GM21619 (cell line): Measurements from ENCODE around the gene TMEM131L.
"Not testable (repeated sequence)": the region's sequence is repeated elsewhere in the genome, so short reads cannot be mapped to it uniquely, and the experiment has no call there.

ENCODE experiments used
- ATAC-seq: cut with Tn5 transposase; IDR thresholded peaks from one replicate; pipeline ENCODE4 v1.9.1; 2021; ENCODE audit not compliant: unreplicated experiment

Gene TMEM131L

DNA sequence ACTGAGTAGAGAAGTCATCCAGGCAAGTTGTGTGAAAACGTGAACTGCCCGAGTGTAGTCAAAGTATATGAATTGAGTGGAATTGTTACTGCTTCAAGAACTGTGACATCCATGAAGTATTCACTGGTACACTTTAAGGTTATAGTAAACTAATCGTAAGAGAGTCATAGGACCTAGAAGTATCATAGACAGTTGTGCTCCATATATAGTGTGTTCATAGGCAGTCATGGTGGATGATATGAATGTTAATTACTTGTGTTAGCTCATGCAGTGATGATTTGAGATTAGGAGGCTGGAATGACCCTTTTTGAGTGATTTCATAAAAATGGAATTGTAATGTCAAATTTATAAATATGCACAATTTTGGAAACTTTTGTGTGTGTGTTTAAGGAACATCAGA is 136.6 kb downstream of the TMEM131L start:
- ATAC-seq: no peak

DNA sequence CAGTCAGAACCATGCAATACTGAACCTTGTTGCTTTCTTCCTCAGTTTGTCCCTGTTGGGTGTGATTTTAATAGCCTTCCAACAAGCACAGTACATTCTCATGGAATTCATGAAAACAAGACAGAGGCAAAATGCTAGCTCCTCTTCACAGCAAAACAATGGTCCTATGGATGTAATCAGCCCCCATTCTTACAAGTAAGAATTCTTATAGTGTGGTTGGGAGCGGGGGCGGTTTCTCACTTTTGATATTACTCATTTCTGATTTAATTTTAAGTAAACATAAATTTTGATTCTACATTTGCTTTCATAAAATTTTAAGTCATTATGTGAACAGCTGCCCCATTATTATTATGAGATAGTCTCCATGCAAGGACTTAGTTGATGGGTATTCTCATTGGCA is 137.1 kb downstream of the TMEM131L start:
- ATAC-seq: no peak

DNA sequence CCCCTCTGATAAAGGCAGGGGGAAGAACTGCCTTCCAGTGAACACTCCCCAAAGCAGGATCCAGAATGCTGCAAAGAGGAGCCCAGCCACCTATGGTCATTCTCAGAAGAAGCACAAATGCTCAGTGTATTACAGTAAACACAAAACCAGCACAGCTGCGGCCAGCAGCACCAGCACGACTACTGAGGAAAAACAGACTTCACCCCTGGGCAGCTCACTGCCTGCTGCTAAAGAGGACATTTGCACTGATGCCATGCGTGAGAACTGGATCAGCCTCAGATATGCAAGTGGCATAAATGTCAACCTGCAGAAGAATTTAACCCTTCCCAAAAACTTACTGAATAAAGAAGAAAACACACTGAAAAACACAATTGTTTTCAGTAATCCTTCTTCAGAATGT is 137.7 kb downstream of the TMEM131L start:
- ATAC-seq: no peak

DNA sequence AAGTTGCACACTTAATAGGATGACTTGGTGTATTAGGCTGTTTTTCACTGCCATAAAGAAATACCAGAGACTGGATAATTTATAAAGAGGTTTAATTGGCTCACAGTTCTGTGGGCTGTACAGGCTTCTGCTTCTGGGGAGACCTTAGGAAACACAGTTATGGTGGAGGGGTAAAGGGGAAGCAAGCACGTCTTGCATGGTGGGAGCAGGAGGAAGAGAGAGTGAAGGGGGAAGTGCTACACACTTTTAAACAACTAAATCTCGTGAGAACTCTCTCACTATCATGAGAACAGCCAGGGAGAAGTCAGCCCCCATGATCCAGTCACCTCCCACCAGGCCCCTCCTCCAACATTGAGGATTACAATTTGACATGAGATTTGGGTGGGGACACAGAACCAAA is 142.9 kb downstream of the TMEM131L start:
- ATAC-seq: not testable (repeated sequence)

DNA sequence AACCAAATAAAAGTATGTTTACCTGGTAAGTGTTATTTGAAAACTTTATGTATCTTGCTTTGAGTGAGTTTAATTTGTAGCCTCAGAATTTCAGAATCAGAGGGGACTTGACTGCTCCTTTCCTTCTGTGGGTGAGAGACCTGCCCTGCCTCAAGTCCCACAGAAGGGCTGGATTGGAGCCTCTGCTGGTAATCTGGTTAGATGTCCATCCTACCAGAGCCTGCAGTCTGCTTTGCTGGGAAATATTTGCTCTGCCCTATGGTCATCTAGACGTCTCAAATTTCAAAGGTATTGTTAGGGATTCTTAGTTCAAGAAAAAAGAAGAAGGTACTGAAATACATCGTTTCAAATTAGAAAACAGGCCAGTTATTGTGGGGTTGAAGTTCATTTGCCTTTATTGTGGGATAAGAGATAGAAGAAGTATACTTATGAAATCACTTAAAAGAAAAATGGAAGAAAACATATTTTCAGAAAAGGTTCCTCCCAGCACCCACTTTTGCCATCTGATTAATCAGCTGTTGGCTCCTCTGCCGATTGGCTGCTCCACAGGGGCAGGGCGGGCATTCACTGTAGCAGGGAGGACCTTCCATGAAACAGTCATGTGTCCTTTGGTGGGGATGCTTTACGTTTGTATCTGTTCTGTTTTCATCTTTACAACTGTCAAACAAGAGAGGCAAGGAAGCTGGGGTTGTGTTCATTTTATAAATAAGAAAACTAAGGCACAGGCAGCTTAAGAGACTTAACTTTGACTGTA is 144.6 kb downstream of the TMEM131L start:
- ATAC-seq: no peak

DNA sequence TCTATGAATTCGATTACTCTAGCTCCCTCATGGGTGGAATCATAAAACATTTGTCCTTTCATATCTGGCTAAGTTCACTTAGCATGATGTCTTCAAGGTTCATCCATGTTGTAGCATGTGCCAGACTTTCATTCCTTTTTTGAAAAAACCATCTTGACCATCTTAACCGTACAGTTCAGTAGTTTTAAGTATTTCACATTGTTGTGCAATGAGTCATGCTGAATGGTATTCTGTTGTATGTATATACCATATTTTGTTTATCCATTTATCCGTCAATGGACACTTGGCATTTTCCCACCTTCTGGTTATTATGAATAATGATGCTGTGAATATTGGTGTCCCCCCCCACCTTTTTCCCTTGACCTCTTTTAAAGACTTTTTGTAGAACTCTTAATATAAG is 145.5 kb downstream of the TMEM131L start:
- ATAC-seq: no peak

DNA sequence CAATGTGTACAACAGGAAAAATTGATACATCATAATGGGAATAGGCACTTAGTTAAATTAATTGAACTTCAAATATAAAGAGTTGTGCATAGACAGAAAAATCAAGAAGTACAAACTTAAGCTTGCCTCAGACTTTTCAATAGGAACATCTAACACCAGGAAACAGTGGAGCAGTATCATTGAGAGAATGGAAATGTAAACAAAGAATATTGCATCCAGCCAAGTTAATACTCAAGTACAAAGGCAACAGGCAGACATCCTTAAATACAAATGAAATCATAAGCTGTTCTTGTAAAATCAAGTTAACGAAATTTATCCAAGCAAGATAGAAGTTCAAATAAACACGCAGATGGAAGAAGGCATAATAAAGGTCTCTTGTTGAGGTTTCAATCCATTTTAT is 146.7 kb downstream of the TMEM131L start:
- ATAC-seq: no peak

DNA sequence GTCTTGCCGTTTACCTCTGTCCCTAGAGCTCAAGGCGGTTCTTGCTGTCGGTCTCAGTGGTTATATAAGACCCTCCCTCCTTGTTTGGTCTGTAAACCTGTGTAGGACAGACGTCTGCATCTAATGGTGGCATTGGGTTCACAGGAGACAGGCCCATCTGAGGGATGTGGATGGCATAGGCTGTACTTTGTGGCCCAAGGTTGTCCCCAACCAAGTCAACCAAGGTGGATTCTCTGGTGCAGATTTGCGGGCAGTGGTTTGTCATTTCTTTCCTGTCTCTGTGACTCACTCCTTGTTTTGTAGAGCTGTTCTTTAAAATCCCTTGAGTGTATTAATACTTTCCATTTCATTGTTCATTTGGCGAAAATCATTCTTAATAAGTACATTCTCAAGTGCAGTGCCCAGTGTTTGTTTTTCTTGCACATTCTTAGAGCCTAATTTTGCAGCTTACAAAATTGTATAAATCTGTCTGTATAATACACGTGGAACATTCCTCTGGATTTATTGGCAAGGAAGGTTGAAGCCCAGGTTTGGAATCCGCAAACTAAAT is 149.9 kb downstream of the TMEM131L start:
- no peak for ATAC-seq

DNA sequence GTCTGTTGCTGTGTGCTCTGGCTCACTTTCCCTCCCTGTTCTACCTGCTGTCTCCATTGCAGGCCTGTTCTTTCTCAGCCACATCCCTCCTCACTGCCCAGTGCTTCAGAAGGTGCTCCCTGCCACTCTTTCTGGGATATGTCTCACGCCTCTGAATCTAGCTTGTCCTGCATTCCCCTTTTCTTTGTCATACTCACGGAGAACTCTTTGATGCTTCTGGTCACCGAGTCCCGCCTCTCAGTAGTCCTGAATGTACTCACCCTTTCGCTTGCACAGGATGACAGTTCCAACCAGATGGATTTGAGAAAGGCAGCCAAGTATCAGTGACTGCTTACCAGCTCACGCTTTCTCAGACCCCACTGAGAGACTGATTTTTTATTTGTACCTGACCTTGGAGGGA is 152.7 kb downstream of the TMEM131L start:
- no peak for ATAC-seq

DNA sequence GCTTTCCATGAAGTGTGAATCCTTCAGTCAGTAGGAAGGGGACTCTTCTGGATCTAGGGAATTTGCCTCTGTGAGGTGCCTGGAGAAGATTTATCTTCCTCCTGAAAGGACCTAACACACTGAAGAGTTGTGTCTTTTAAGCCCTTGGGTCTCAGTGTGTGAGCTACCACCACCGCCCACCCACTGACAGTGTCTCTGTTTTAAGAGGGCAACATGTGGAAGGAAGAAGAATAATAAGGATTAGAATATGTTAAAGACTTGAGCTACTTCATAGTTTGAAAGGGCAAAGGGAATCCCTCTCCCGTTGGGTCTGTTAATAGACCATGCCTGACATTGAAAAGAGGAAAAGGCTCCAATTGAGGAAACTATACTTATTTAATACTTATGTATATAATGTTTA is 153.7 kb downstream of the TMEM131L start:
- ATAC-seq: no peak

DNA sequence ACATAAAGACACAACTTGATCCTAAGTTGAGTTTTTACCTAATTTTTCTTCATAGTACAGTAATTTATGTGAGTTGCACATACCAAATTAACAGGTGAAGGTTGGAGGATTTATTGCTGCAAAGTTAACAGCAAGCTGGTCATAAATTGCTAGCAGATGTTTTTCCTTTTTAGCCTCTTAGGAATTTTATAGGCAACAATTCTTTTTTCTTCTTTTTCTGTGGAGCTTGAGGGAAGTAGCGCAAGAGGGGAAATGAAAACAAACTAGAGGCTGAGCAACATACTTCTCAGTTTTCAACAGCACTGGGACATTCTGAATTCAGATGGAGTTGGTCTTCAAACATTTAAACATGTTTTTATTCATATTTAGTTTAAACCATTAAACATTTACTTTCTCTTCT is 154.2 kb downstream of the TMEM131L start:
- ATAC-seq: no peak

DNA sequence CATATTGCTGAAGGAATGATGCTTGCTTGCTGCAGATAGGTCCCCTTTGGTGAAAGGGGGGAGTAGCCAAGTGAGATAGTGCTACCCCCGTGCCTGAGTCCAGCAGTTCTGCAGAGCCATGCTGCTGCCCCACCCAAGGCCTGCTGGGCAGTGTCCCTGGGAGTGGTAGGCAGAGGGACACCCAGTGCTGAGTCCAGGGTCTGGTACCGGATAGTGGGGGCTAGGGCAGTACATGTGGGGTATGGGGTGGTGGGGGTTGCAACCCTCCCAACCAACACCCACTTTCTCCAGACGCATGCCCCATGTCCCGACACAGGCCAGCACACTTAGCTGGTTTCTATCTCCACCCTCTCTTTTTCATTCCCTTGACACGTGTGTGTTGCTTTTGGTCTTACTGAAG is 155.9 kb downstream of the TMEM131L start:
- ATAC-seq: no peak

DNA sequence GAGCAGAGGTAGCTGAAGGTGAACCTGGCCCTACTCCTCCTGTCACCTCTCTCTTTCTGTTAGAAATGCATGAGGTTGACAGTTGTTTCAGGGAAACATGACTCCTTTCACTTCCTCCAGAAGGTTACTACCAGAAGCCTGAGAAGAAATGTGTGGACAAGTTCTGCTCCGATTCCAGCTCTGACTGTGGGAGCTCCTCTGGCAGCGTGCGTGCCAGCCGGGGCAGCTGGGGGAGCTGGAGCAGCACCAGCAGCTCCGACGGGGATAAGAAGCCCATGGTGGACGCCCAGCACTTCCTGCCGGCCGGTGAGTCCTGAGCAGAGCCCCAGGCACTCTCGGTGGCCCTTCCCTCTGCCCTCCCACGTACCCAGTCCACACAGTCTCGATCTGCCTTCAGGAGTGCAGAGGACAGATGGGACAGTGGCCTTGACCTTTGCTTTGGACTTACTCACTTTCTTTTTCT is 156.6 kb downstream of the TMEM131L start:
- ATAC-seq: no peak

DNA sequence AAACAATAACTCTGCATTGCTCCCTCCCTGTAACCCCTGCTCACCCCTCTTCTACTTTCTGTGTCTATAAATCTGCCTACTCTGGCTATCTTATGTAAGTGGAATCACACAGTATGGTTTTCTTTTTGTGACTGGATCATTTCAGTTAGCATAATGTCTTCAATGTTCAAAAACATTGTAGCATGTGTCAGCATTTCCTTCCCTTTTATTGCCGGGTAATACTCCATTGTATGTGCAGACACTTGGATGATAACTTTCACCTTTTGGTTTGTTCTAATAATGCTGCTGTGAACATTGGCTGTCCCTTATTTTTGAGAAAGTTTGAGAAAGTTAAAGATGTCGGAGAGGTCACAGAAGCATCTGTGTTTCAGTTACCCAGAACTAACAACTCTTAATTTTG is 157.3 kb downstream of the TMEM131L start:
- no peak for ATAC-seq

DNA sequence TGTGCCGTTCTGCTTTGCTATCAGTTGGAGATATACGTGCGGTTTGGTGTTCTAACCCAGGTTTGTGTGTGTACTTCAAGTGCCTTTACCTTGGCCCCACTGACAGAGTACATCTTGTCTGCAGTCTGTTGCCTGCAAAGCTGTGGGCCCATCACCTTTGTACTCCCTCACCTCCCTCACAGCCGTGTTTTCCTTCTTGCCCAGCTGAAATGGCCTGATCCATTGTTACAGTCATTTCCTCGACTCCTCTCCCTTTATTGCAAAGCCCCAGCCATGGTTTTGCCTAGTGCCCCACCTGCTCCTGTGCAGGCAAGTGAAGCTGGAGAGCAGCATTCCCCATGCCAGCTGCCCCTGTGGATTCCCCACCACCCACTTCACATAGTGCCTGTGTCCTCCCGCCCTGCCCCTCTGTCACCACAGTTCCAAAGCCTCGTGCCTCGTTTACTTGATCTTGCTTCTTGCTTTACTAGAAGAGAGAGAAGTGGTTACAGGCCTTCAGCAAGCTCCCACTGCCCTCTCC is 162.7 kb downstream of the TMEM131L start:
- ATAC-seq: no peak

DNA sequence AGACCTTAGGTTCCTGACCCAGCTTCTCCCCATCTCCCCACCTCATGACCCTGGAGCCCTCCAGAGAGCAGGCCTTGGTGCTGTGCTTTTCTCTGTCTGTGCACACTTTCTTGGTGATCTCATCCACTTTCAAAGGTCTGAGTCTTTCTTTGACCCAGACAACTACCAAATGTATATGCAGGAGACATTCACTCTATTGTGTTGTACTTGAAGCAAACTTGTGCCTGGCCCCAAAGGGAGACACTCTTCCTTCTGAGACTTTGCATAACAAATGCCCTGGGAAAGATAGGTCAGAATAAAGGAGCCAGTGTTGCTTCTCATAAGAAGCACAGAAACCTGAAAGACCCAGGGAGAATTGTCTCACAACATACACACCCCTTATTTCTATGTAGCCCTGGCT is 163.6 kb downstream of the TMEM131L start:
- no peak for ATAC-seq

DNA sequence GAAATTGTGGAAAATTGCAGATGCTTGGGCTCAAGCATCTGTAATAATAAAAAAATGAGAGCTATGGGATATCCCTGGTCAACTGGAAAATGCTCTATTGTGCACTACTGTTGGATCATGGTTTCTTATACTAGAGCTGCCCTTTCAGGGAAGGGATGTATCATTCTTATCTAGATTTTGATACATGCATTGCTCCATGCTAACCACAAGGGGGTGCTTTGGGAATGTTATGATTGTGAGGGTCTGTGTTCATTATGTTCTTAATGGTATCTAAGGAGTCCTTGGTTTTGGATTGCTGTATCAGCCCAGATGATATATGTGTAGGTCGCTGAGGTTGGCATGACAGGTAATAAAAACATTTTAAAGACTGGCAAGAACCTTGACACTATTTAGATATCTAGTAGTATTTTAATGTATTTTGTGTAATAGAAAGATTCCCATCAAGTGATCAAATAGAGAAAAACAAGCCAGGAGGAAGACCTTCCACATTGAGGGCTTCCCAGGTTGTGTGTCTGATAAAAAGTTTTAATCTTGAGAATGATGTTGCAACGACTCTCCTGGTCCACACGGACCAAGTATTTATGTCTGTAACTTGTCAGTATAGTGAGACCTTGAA is 168.7 kb downstream of the TMEM131L start:
- ATAC-seq: no peak

DNA sequence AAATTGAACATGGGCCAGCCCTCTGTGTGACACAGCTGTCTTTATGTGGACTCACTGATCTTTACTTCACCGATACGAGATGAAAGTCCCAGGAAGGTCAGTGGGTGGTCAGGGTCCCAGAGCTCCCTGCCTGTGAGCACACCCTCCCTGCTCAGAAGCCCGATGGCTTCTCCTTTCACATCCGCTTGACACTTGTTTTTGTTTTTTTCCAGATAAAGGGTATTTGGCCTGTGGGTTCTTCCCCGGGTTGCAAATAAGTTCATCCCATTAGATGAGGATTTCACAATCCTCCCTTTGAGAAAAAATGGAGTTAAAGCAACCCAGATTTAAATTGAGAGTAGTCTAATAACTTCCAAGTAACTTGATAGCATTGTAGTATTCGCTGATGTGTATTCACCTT is 169.7 kb downstream of the TMEM131L start:
- ATAC-seq: no peak

DNA sequence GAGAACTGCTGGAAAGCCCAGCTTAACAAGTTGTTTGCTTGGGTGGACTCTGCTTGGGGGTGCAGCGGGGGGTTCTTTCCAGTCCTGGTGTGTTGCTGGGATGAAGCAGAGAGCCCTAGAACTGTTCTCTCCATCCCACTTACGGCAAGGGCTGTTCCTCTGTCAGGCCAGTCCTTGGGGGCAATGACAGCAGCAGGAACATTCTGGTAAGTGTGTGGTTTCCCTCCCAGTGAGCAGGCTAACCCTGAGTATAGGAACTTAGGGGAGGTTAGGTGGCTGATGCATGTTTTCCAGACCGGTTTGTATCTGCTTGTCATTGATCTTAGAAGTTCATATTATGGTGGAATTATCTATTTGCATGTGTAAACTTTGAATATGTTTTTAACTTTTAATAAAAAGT is 171.0 kb downstream of the TMEM131L start:
- no peak for ATAC-seq

DNA sequence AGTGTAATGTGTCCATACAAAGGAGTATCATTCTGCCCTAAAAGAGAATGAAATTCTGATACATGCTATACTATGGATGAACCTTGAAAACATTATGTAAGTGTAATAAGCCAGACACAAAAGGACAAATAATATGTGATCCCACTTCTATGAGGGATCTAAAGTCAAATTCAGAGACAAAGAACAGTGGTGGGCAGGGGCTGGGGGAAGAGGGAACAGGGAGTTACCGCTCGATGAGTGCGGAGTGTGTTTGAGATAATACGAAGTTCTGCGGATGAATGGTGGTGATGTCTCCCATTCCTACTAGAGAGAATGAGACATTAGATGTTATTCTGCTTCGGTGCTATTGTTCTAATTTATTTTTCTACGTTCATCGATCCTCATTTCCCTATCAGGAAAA is 171.9 kb downstream of the TMEM131L start:
- ATAC-seq: no peak

DNA sequence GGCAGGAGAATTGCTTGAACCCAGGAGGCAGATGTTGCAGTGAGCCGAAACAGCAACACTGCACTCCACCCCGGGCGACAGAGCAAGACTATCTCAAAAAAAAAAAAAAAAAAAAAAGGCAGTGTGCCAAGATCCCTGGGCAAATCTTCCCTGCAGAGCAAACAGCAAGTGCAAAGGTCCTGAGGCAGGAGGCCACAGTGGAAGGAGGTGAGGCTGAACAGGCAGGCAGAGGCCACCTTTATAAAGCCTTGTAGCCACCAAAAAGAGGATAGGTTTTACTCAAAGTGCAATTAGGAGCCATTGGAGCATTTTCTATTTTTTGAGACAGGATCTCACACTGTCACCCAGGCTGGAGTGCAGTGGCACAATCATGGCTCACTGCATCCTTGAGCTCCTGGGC is 172.8 kb downstream of the TMEM131L start:
- no peak for ATAC-seq
